HG03460 (cell line): ENCODE results near the gene HSD17B2.

ENCODE experiments used
- ATAC-seq: cut with Tn5 transposase; IDR thresholded peaks from one replicate; pipeline ENCODE4 v1.9.1; 2021; ENCODE audit not compliant: unreplicated experiment

HSD17B2 gene

GRCh38 chr16:82017911-82018568, 17.0 kb upstream of the HSD17B2 start:
- no peak for ATAC-seq

GRCh38 chr16:82019535-82019934, 15.5 kb upstream of the HSD17B2 start:
- no peak for ATAC-seq

- no peak for ATAC-seq
Observed at GRCh38 chr16:82020051-82020450, 15.0 kb upstream of the HSD17B2 start.

GRCh38 chr16:82023206-82023605, 11.8 kb upstream of the HSD17B2 start:
- no peak for ATAC-seq

GRCh38 chr16:82024316-82024715, 10.7 kb upstream of the HSD17B2 start:
- ATAC-seq = no peak

GRCh38 chr16:82024883-82025282, 10.2 kb upstream of the HSD17B2 start:
- ATAC-seq = no peak

GRCh38 chr16:82027629-82028064, 7.4 kb upstream of the HSD17B2 start:
- ATAC-seq = no peak

GRCh38 chr16:82031116-82032084, 3.7 kb upstream of the HSD17B2 start:
- ATAC-seq = no peak

- no peak for ATAC-seq
Observed at GRCh38 chr16:82033006-82033405, 2.0 kb upstream of the HSD17B2 start.

- ATAC-seq = no peak
Observed at GRCh38 chr16:82033683-82034300, 1.3 kb upstream of the HSD17B2 start.

GRCh38 chr16:82037251-82037650, 2.2 kb downstream of the HSD17B2 start:
- ATAC-seq = no peak

GRCh38 chr16:82037666-82038065, 2.6 kb downstream of the HSD17B2 start:
- no peak for ATAC-seq

- no peak for ATAC-seq
Observed at GRCh38 chr16:82040296-82040695, 5.2 kb downstream of the HSD17B2 start.

- no peak for ATAC-seq
Observed at GRCh38 chr16:82041542-82041941, 6.5 kb downstream of the HSD17B2 start.

- no peak for ATAC-seq
Observed at GRCh38 chr16:82042144-82042543, 7.1 kb downstream of the HSD17B2 start.

- no peak for ATAC-seq
Observed at GRCh38 chr16:82042846-82043245, 7.8 kb downstream of the HSD17B2 start.

- no peak for ATAC-seq
Observed at GRCh38 chr16:82043680-82044584, 8.9 kb downstream of the HSD17B2 start.

- no peak for ATAC-seq
Observed at GRCh38 chr16:82044585-82044911, 9.5 kb downstream of the HSD17B2 start.

GRCh38 chr16:82045465-82045864, 10.4 kb downstream of the HSD17B2 start:
- ATAC-seq = no peak

GRCh38 chr16:82046541-82046940, 11.5 kb downstream of the HSD17B2 start:
- ATAC-seq = no peak

- no peak for ATAC-seq
Observed at GRCh38 chr16:82046941-82047340, 11.9 kb downstream of the HSD17B2 start.
